Activated gamma-delta T cell treated with anti-CD3 and anti-CD28 coated beads, Interleukin-2, amount 50 U/mL, for 16 hours (primary cell): Measurements from ENCODE around the gene RASAL2.
"Not testable (repeated sequence)": the region's sequence is repeated elsewhere in the genome, so short reads cannot be mapped to it uniquely, and the experiment has no call there.

Experiments used
- DNase-seq: peaks from one replicate; pipeline ENCODE4 v3.0.0-alpha.2; 2020; ENCODE audit warnings: low read depth

The RASAL2 gene

DNA sequence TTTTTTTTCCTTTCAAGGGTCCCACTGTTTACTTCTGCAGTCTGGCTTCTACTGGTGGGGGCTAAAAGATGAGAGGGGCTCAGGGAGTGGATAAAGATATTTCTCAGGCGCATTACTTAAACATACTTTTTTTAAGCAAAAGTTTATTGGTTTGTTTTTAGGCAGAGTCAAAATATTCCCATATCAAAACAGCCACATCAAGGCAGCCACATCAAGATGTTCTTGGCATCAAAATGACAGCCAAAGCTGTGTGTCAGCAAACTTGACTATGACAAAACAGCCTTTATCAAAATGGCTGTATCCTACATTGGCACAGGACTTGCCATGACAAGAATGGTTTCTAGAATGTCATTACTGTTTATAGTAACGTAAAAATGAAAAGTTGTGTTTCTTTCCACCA, 22.1 kb upstream of the RASAL2 start:
- no peak for DNase-seq

GRCh38 chr1:178072326-178072725, 21.6 kb upstream of the RASAL2 start:
- no peak for DNase-seq

DNA sequence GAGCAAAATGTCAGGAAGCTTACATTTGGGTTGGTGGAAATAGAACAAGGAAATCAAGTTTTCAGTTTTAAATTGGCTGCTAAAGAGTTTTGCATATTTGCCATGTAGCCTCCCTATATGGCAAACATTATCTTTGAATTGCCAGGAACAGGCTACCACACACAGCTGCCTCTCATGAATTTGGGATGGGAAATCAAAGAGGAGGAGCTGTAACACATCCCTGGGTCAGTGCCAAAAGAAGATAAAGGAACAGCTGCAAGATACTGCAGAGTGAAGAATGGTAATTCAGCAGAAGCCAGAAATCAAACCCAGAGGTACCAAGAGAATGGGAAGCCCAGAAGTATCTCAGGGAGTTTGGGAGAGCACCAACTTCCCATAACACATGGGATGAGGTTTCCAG, 18.6 kb upstream of the RASAL2 start:
- DNase-seq = no peak

DNA sequence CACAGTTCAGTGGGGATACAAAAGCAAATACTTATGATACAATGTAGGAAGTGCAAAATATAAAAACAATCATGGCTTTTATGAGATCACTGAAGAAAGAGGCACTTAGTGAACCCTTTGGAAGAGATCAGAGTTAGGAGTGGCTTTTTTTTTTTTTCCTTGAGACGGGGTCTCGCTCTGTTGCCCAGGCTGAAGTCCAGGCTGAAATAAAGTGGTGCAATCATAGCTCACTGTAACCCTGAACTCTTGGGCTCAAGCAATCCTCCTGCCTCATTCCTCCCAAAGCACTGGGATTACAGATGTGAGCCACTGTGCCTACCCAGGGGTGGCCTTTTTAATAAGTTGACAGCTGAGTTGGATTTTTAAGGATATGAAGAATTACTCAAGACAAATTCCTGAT, 17.3 kb upstream of the RASAL2 start:
- no peak for DNase-seq

- no peak for DNase-seq
Measured at GRCh38 chr1:178077917-178078316, 16.0 kb upstream of the RASAL2 start.

- no peak for DNase-seq
Measured at GRCh38 chr1:178086294-178086693, 7.6 kb upstream of the RASAL2 start.

GRCh38 chr1:178086766-178087165, 7.1 kb upstream of the RASAL2 start:
- no peak for DNase-seq

DNA sequence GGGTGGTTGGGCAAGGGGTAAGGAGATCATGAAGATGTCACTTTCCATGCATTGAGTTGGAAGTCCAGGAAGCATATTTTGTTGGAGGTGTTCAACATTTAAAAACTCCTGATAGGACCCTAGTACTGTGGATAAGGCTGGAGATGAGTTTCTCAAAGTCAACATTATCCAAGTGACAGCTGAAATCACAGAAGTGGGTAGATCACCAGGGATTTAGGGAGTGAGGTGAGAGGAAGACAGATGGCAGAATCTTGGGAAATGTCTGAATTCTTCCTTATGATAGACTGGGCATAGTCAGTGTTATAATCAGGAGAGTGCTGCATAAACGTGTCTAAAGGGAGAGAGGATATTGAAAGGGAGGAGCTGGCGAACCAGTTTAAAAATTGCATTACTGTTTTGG, 5.3 kb upstream of the RASAL2 start:
- no peak for DNase-seq

- DNase-seq = not testable (repeated sequence)
Measured at GRCh38 chr1:178091454-178091853, 2.5 kb upstream of the RASAL2 start.

DNA sequence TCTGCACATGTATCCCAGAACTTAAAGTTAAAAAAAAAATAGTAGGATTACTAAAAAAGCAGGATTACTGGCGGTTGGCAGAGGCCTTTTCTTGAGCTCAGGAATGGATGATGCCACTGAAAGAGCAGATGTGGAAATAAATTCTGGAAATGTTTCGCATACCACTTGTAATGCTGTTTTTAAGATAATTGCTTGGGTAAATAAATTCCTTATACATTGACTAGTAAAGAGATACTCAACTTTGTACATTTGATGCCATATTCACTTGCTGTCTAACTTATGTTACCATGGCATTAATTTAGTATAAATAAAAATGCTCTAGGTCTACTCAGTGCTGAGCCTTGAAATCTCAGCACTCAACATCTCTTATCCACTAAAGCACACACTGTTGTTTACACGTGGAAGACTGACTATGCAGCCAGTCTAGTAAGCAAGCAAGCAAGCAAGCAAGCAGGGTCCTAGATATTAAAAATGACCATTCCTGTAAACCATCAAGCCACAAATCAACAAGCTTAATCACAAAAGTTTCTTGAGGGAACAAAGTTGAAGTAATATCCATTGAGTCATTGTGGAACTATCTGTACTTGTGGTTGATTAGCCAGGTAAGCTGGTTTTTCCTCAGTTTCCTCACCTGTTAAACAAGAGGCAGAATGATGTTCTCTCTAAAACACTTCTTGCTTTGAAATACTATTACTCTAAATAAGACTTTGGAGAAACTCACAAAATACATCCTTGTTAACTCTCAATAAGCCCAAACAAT, 1.7 kb upstream of the RASAL2 start:
- DNase-seq = no peak

DNA sequence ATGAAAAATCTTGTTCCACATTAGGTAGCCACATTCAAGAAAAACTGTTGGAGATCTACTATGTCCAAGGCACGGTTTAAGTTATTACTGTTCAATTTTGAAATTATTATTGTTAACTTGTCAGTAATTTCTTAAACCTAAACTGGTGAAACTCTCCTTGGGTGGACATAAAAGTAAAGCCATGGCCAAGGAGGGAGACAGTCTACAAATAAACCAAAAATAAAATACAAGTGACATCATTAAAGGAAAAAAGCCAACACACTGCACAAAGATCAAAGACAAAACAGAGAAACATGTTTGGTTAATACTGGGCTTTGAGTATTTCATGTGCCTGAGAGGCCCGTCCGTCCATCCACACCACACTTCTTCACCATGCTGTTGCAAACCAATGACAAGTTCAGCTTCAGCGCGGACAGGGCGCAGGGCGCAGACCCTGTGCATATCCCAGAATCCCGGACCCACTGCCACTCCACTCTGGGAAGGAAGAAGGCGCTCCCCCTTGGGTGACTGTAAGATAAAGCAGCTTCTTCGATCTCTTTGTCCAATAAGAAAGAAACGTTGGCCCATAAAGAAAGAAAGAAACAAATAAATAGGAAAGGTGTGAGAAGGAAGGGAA, 918 bp upstream of the RASAL2 start:
- no peak for DNase-seq

GRCh38 chr1:178093494-178093950, 382 bp upstream of the RASAL2 start:
- DNase-seq = no peak

DNA sequence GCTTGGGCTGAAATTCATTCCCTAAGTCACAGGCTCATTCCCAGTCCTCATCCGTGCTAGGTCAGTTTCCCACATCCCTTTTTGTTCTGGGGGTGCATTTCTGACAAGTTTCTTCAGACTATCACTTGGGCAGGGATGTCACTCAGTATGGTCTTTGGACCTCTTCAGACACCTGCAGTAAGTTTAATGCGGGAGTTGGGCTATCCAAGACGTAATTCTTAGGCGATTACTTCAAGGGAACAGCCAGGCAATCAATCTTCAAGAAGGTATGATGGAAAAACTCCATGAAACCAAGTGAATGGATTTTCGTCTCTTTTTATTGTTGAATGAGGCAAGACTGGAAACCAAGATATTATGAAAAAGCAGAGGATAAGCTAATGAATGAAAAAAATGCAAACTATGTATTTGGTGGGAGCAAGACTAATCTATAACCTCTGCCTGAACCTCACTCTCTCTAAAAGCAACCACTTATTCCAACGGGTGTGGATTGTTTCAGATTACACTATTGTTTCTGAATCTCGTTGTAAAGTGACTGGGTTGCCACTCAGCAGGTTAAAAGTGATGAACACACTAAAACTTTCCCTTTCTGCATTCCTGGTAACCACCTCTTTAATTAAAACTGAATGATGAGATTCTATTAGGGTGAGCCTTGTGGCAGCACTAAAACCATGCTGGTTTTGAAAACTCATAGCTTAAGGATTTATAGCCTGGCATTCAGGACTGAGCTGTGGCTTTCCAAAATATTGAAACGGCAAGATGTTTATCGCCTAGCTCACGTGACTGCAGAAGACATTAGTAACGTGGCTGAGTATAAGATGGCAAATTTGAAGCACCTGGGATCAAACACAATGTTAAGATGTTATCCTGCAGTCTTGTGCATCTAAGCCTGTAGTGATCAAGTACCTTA, 1.1 kb downstream of the RASAL2 start:
- DNase-seq = no peak

- no peak for DNase-seq
Measured at GRCh38 chr1:178096421-178096820, 2.5 kb downstream of the RASAL2 start.

DNA sequence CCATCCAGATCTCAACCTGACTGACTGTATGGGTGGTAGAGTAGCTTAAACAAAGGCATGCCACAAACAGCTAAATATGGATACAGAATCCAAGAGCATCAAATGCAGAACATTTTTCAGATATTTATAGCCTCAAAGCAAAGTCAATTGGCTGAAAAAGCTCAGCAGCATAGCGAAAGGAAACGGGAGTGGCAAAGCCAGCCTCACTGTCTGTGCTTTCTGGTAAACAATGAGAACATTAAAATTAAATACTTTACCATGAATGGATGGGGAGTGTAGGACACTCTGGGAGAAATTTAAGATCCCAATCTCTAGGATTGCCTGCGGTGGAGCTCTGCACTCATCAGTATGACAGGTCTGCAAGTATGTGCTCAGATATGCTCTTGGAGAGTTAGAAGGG, 4.4 kb downstream of the RASAL2 start:
- DNase-seq = no peak

DNA sequence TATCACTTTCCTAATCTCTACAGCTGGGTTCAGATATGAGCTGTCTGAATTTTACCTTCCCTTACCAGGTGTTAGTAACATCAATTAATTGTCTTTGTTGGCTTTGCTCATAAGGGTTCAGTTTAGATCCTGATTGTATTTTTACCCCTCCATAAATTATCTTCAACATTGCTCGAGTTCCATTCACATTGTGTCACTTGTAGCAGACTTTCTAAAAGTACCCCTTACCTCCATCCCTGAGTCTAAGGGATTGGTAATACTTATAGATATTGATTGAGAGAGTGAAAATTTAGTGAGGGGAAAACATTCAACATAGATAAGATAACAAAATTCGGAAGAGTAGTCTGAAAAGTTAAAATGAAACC, 7.3 kb downstream of the RASAL2 start:
- no peak for DNase-seq

- no peak for DNase-seq
Measured at GRCh38 chr1:178101654-178102053, 7.8 kb downstream of the RASAL2 start.

DNA sequence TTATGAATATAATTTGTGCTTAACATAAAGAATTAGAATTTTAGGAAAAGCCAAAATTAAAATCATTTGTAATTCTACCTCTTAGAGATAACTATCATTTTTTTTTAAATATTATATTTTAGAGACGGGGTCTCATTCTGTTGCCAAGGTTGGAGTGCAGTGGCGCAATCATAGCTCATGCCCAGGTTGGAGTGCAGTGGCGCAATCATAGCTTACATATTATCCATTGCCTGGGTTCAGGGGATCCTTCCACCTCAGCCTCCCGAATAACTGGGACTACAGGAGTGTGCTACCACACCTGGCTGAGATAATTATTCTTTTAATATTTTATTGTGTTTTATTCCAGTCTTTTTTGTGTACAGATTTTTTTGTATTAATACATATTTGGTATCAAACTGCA, 8.3 kb downstream of the RASAL2 start:
- no peak for DNase-seq

GRCh38 chr1:178107823-178108222, 13.9 kb downstream of the RASAL2 start:
- no peak for DNase-seq

DNA sequence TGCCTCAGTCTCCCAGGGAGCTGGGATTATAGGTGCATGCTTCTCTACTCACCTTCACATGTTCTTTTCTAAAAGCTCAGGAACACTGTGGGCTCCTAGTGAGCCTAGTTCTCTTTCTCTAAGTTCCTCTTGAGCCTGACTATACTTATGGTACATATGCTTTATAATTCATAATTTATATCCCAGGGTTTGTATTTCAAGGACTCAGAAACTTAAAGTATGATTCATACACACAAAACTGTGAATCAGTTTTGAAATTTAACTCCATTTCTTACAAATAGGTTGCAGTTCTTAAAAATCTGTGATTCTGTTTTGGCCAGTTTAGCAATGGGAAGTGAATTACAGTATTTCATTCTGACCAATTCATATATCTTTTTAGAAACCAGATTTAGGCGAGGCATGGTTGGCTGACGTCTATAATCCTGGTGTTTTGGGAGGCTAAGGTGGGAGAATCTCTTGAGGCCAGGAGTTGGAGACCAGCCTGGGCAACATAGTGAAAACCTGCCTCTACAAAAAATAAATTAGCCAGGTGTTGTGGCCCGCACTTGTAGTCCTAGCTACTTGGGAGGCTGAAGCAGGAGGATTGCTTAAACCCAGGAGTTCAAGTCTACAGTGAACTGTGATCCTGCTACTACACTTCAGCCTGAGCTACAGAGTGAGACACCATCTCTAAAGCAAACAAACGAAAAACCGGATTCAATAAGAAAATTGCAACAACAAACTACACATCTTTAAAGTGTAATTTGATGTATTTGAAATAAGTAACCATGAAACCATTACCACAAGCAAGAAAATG, 15.6 kb downstream of the RASAL2 start:
- DNase-seq = no peak

DNA sequence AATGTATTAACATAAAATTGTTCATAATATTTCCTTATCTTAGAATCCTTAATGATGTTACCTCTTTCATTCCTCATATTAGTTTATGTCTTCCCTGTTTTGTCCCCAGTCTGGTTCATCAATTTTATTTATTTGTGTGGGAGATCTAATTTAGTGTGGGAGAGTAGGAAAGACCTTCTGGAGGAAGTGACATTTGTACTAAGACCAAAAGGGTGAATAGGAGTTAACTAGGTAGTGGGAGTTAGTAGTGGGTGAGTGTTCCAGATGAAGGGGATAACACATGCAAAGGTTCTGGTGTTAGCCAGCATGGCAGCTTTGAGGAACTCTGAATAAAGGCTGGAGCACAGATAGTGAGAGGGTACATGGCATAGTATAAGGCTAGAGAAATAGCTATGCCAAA, 21.4 kb downstream of the RASAL2 start:
- no peak for DNase-seq

GRCh38 chr1:178118524-178118923, 24.6 kb downstream of the RASAL2 start:
- no peak for DNase-seq
